ENCODE measurements around the gene PYGL.
"Not testable (repeated sequence)": the region's sequence is repeated elsewhere in the genome, so short reads cannot be mapped to it uniquely, and the experiment has no call there.

The PYGL gene

DNA sequence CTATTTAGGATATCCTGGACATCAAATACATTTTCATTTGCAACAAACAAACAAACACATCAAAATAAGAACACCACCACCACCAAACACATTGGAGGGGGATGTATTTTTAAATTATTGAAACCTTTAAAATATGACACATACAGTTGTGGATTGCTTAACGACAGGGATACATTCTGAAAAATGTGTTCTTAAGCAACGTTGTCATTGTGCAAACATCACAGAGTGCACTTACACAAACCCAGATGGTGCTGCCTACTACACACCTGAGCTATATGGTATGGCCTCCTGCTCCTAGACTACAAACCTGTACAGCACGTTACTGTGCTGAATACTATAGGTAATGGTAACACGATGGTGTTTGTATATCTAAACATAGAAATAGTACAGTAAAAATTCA, 19.4 kb downstream of the PYGL start:
- DNase-seq = peak; percentile 23

DNA sequence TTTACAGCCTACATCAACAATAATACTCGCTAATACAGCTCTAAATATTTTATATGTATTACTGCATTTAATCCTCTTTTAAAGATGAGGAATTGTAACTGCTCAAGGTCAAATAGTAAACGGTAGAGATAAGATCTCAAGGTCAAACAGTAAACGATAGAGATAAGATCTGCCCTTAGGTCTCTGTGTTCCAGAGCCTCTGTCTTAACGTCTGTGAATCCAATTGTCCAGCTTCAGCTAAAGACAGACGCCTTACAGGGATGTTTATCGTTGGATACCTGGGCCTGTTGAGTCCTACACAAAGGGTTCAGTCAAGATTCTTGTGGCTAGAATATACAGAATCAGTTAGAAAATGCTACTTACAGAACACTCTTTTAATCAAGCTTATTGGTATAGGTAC, 20.0 kb downstream of the PYGL start:
- no peak for DNase-seq

DNA sequence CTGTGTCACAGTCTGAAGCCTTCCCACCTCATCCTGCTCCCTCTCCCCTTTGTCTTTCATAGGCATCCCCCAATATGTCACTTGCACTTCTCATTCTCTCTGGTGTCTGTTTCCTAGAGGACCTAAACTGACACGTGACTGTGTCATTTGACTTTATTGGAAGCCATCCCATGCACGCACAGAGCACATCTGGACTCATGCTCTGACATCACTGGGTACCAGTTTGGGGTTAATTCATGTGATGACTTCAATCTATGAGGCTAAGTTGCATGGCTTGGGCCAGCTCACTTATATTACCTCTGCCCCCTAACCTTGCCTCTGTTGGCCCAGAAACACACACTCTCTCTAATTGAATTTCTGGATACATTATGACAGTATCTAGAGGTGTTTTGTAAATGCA, 21.5 kb downstream of the PYGL start:
- no peak for DNase-seq

DNA sequence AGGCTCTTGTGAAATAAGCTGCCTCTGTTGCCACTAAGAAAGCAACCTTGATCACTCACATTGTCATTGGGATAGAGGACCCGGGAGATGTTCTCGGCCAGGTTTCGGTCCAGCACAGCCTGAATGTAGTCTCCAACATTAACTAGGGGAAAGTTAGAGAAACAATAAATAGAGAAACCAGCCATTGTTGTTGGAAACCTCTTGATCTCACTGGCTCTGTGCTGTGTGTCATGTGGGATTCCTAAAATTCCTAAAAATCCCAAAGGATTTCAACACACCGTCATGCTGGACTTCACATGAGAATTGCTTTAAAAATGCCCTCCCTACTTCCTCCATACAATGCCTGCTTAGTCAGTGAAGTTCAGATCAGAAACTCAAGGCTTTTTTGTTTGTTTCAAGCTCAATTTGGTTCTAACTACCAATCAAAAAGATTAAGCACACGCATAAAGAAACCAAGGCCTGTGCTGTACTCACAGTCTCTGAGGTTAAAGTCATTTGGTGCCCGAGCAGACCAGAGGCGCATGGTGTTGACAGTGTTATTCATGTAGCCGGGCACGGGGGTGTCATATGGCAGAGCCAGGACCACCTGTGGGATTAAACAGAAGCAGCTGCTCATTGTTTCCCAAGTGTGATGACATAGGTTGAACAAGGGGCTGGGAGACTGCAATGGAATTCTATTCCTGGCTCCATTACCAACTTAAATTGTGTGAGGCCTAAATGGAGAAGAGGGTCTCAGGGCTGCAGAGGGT, 23.6 kb downstream of the PYGL start:
- DNase-seq = no peak

DNA sequence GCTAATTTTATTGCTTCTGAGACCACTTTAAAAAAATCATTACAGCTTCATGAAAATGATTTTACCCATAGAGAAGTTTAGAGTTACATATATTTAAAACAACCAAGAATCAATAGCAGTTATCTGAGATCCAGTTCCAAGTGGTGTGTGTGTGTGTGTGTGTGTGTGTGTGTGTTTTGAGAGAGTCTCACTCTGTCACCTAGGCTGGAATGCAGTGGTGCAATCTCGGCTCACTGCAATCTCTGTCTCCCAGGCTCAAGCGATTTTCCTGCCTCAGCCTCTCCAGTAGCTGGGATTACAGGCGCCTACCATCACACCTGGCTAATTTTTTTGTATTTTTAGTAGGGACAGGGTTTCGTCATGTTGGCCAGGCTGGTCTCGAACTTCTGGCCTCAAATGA, 24.8 kb downstream of the PYGL start:
- not testable (repeated sequence) for DNase-seq

DNA sequence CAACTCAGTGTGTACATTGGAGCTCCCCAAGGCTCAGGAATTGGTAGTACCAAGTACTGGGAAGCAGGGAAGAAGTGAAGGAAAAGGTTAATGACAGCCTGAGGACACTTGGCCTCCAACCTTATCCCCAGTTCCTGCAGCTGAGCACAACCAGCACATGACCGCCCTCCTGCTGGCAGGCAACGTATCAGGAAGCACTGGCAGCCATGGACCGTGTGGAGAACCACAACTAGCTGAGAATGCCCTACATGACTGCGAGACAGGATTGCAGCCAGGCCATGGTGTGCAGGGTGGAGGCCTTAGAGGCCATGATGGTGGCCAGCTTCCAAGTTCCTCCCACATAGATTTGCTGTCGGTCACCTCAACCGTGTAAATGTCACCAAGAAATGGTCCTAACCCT, 26.8 kb downstream of the PYGL start:
- no peak for DNase-seq

DNA sequence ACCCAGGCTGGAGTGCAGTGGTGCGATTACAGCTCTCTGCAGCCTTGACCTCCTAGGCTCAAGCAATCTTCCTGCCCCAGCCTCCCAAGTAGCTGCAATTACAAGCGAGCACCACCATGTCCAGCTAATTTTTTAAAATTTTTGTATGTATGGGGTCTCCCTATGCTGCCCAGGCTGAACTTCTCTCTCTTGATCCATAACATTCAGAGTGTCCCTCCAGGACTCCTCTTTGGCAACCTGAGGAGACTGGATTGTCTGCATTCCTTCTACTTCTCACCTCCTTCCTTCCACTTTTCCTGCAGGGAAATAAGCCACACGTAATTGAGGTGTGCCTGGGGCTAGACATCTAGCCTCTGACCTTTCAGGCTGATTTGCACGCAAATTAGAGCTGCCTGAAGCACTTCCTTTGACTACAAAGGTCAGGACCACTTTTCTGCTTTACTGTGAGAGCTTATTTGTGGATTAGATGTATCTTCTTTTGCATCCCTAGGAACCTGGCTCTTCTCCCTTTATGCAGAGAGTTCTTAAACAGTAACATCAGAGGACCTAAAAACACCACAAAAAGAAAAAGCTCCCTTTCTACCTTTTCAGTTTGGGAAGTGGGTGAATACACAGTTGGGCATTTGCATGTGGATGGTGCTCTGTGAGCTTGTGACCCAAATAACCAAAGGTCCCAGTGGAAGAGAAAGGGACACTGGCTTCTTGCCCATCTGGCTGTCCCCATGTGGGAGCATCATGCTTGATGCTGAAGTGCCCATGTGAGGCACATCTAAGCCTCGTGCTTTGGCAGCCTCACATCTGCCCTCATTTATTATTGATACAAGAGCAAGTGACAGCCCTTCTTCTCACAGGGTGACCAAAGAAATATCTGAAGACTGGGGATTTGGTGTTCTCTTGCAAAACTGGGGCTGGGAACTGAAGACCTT, 33.5 kb downstream of the PYGL start:
- no peak for DNase-seq

DNA sequence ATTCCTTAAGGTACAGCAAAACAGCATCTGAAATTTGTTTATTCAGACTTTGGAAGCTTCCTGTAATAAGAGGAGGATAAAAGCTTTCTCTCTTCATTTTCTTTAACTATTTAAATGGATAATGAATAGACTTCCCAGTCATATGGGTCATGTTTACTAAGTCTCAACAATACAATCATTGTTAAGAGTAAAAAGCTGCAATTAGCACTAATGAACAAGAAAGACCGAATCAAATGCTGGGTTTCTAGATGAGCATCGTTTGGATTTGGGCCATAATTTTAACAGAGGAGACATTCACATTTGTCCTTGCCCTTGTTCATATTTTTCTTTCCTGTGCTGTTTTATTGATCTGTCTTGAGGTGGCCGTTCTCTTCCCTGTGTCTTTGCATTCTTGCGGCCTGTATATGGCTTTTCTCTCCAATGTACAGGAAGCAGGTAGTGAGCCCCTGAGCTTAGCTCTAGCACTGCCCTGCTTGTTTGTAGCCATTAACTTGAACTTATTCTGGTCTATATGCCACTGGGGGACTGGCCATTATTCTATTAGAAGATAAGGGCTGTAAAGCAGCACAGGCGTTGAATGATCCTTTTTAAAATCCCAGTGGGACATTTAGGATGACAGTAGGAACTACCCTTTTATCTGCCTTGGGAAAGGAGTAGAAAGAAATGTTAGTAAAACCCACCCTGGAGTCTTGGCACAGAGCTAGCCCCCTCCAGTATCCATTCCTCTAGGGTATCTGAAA, 37.8 kb downstream of the PYGL start:
- no peak for DNase-seq

DNA sequence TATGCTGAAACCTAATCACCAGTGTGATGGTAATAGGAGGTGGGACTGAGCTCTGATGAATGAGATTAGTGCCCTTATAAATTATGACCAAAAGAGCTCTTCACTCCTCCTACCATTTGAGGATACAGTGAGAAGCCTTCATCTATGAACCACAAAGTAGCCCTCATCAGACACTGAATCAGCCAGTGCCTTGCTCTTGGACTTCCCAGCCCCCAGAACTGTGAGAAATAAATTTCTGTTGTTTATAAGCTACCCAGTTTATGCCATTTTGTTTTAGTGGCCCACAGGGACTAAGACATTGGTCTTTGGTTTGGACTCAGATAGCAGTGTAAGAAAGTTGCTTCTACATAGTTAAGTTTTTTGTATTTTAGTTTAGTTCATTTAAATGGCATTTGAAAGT, 39.6 kb downstream of the PYGL start:
- no peak for DNase-seq

DNA sequence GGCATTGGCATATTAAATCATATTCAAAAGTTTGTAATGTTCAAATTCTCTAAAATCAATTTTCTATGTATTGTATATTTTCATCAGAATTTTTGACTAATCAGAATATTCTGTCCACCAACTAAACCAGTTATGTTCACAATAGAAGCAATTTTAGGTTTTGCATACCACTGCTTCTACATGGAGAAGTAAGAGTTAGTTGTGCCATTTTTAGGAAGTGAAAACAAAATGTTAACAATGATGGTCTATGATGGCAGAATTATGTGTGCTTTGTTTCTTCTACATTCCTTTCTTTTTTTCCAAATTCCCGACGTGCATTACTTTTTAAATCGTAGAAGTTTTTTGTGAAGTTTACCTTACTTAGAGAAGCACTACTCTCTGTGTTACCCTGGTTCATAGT, 42.9 kb downstream of the PYGL start:
- peak; percentile 53 for DNase-seq

DNA sequence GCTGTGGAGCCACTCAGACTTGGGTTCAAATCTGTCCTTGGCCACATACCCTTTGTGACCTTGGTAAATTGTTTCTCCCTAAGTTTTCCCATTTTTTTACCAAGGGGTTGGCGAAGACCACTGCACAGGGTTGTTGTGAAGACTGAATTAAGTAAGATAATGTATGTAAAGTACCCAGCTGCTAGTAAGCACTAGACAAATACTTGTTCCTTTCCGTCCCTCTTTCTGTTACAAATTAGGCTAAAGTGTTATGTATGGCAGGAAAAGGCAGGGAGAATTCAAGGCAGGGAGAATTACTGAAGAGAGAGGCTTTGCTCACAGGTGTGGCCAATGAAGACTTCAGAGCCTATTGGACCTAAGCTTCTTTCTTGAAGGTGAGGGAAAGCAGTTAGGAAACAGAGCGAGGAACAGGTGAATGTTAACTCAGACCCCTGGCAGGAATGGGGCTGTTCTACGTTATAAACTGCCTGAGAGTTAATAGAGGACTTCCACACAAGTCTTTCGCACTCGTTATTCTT, 46.6 kb downstream of the PYGL start:
- DNase-seq = no peak

DNA sequence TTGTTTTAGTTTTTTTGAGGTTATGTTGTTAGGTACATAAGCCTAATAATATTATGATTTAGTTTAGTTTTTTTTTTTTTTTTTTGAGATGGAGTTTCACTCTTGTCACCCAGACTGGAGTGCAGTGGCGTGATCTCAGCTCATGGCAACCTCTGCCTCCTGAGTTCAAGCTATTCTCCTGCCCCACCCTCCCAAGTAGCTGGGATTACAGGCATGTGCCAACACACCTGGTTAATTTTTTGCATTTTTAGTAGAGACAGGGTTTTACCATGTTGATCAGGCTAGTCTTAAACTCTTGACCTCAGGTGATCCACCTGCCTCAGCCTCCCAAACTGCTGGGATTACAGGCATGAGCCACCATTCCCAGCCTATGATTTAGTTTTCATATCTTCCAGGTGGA, 47.3 kb downstream of the PYGL start:
- DNase-seq = not testable (repeated sequence)

DNA sequence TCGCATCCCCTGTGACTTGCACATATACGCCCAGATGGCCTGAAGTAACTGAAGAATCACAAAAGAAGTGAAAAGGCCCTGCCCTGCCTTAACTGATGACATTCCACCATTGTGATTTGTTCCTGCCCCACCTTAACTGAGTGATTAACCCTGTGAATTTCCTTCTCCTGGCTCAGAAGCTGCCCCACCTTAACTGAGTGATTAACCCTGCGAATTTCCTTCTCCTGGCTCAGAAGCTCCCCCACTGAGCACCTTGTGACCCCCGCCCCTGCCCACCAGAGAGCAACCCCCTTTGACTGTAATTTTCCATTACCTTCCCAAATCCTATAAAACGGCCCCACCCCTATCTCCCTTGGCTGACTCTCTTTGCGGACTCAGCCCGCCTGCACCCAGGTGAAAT, 47.9 kb downstream of the PYGL start:
- DNase-seq = not testable (repeated sequence)

DNA sequence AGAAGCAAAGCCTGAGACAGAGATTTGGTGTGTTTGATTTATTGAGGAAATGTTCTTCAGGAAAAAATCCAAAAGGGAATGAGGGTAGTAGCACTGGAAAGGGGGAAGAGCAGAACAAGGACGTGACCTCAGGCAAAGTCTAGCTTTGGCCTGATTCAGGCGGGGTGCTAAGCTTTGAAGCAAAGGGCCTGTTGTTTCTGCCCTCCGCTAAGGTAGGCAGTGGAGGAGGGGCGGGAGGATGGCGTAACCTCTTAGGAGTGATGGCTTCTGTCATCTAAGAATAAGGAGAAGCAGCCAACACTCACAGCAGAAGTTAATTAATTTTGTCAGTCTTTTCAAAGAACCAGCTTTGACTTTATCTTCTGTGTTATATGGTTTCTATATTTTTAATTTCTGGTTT, 52.0 kb downstream of the PYGL start:
- DNase-seq = peak; percentile 39

DNA sequence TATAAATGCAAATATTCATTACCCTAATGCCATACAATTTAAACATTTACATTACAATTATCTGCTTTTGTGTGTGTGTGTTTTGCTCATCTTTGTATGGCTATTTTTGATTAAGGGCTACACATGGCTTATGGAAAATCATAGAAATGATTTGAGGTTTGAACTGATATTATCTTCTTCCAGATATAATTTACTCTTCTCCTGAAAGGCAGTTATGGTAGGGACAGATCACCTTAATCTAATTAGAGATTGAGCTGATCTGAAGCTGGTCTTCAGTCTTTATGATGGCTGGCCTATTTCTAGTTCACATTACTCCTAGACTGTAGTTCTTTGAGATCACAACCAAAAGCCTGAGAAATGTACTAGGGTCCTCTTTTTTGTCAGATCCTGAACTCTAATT, 56.8 kb downstream of the PYGL start:
- DNase-seq = no peak

DNA sequence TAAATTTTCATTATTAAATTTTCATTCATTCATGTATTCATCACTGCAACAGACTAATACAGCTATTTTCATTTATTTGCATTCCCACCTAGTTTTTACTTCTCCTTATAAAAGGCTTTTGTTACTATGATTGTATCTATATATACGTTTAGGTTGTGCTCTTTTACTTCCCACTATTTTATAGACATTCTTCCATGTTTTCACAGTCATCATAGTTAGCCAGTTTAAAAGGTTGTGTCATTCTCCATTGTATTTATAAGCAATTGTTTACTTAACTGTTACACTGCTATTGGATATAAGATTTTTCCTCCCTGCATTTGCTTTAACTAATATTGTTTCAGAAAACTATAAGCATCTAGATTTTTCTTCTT, 60.5 kb downstream of the PYGL start:
- no peak for DNase-seq

DNA sequence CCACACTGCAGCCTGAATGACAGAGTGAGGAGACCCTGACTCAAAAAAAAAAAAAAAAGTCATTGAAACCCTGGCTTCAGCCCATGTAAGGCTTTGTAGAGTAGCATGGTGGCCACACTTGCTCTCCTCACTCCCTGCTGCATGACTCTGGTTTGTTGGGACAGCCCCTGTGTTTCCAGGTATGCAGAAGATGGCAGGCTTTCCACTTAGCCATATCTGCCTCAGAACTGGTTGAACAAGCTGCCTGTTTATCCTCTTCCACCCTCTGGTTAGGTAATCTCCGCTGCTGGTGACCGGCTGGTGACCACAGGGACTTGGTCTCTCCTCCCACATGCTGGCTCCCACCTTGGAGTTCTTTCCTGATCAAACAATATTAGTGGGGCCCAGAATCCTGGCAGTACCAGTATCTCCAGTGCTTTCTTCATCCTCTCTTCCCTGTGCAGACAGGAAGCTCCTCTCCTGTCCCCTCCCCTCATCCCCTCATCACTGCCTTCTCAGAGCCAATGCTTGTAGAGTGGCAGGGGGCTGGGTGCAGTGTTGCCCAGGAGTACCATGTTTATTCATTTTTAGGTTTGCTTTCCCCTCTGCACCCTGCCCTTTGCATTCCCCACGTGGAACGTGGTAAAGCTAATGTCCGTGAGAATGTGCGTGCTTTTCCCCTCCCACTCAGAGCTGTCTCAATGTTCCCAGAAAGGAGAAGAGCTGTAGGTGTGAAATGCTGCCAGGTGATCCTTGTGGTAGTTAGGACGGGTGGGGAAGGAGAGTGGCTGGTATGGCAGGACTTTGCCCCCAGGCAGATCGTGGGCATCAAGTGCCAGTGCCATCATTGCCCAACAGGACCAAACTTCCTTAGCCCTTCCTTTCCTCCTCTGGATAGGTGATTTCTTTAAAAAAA, 61.1 kb downstream of the PYGL start:
- no peak for DNase-seq

DNA sequence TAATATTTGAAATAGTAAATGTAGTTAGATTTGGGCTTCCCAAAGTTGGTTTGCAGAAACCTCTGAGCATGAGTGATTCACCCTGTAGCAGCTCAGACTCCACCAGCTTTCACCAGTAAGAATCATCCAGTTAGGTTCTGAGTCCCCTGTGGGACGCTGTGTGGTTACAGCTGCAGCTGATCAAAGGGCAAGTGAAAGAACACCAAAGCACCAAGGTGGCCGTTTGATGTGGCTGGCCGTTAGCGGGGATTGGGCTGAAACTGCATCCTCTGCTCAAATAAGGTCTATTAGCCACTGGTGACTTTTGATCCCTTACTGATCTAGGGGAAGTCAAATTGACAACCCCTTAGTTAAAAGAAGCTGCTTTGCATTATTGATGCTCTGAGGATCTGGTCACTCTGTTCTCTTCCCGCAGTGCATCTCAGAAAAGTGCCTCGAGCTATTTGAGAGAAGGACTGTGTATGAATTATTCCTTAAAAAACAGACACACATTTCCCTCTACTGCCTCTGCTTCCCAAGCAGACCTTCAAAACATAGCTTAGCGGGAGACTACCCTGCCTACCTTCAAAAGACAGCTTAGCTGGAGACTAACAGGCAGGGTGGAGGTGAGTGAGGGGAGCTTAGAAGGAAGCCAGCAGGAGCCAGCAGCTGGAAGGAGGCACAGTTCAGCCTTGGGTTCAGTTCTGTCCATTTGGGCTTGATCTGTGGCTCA, 68.8 kb downstream of the PYGL start:
- peak; percentile 89 for DNase-seq

DNA sequence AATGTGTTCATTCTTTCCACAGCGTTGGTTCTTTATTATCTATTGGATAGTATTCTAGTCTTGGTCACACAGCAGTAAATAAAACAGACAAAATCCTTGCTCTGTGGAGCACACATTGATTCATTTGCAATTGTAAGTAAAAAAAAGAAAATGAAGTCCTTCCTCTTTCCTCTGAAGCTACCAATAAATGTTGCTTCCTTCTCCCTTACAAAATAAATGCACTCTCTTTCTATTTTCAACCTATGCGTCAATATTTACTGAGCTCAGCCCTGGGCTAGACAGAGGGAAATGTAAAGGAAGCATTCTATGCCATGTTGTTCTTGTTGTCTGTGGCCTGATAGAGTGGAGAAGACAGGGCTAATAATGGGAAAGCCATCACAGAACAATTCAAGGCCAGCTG, 69.5 kb downstream of the PYGL start:
- peak; percentile 58 for DNase-seq

DNA sequence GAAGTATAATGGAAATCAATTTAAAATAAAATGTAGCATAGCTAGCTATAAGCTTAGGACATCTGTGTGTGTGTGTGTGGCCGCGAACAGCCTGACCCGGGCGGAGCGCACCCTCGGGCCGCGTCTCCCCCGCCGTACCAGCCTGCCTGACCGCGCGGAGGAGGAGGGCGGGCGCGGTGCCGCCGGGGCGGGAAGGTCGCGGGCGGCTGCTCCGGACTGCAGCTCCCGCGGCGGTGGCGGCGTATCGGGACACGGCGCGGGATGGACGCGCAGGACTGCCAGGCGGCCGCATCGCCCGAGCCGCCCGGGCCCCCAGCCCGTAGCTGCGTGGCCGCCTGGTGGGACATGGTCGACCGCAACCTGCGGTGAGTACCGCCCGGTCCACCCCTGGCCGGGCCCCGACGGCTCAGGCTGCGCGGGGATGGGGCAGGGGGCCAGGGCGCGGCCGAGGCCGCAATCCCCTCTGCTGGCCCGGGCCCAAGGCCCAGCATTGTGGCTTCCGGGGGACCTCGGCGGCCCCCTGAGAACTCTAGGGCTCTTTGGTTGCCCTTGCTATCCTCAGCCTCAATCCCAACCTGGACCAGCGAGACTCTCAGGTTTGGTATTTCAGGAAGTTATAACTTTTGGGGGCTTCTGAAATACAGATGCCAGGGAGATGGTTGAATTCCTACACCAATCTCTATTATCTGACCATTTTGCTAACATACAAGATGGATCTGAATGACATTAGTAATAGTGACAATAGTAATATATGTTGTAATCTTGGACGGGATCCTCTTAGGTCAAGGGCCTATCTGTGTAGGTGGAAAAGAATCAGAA, 72.2 kb downstream of the PYGL start, which contains the start of gene ABHD12B:
Gene ABHD12B, plus strand, starts transcription at position 140 of the 819 bp plus-strand sequence. Its CDS starts 122 bp downstream, at position 262.
- no peak for DNase-seq

DNA sequence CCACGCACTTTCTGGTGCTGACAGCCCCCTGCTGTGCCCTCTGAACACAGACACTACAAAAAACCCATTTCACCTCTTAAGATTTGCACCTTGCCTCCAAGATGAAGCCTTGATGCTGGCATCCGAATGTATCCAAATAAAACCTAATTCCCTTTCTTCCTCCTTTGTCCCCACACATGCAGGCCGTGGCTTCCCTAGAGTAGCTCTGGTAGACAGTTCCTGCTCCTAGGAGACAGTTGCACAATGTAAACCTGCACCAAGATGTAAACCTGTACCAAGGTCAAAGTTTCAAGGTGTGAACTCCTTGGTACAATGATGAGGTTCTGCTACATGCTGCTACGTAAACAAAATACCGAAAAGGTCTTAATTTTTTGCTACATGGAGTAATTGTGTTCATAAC, 73.1 kb downstream of the PYGL start:
- DNase-seq = no peak

Data from MV-4-11 (cell line).